ENCODE measurements around the gene NOS2. TPM values are rescaled to one million over a fixed set of nuclear protein-coding genes. Genes with fewer than 3 reads are reported as not detected.

NOS2 gene
- total RNA-seq, 2 donors from 2014 or later = 0.11 to 0.20 TPM

DNA sequence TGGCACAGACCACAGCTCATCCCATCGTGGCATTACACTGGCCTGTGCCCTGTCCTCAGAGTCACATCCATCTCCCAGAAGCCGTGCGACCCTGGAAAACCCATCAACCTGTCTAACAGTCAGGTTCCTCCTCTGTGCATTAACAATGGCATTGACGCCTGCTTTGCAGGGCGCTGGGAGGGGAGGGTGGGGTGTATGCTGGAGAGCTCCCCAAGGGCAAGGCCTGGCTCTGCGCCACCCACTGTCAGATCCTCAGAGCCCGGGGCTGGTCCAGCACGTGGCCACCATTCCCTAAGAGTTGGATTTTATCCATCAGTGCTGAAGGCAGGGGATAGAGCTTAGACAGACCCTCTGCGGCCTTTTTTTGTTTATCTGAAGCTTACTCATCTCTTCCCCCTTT, 28.7 kb downstream of the NOS2 start:
- Histone ChIP-seq H3K27ac (no peak overlapping the region), H3K9me3 (no peaks in the 10 kb centered on the region), H3K36me3 (no peaks in the 10 kb centered on the region), H3K4me3 (no peak overlapping the region), H3K4me1 (no peaks in the 10 kb centered on the region), H3K27me3 (no peaks in the 10 kb centered on the region)
- DNase-seq (ENCODE audit: low spot score) = no peak
- TF ChIP-seq CTCF (IDR thresholded peaks at IDR 0.05) = no peak

- no peaks in the 10 kb centered on the region for H3K27me3 ChIP-seq
- H3K27ac ChIP-seq = no peak overlapping the region
- H3K36me3 ChIP-seq = no peaks in the 10 kb centered on the region
- DNase-seq (ENCODE audit: low spot score) = no peak
- H3K4me1 ChIP-seq = no peaks in the 10 kb centered on the region
- TF ChIP-seq CTCF (IDR thresholded peaks at IDR 0.05) = no peak
- no peak overlapping the region for H3K4me3 ChIP-seq
- H3K9me3 ChIP-seq = no peaks in the 10 kb centered on the region
Observed at GRCh38 chr17:27770877-27771276, 29.5 kb downstream of the NOS2 start.

DNA sequence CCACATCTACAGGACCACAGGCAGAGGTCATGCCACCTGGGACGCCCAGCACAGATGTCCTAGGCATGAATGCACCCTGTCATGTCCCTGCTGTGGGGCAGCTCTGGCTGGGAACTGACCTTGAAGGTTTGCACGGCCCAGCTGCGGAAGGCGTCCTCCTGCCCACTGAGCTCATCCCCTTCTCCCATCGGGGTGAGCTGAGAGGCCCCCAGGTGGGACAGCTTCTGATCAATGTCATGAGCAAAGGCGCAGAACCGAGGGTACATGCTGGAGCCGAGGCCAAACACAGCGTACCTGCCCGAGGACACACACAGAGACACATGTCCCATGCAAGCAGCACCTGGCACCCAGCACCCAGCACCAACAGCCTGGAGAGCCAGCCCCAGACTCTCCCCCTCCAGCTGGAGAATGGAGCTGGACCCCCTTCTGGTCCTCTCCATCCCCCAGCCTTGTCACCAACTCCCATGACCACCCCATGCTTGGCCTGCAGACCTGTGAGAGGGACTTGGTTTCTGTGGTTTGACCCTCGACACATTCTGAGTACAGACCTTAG, 31.4 kb downstream of the NOS2 start:
- Histone ChIP-seq H3K27ac (no peak overlapping the region), H3K36me3 (no peaks in the 10 kb centered on the region), H3K4me3 (no peak overlapping the region), H3K9me3 (no peaks in the 10 kb centered on the region), H3K4me1 (no peaks in the 10 kb centered on the region), H3K27me3 (no peaks in the 10 kb centered on the region)
- no peak for DNase-seq (ENCODE audit: low spot score)
- no peak for TF ChIP-seq CTCF (IDR thresholded peaks at IDR 0.05)

GRCh38 chr17:27766438-27766837, 33.9 kb downstream of the NOS2 start:
- Histone ChIP-seq H3K4me1 (no peaks in the 10 kb centered on the region), H3K36me3 (no peaks in the 10 kb centered on the region)
- no peak for DNase-seq (ENCODE audit: low spot score)

DNA sequence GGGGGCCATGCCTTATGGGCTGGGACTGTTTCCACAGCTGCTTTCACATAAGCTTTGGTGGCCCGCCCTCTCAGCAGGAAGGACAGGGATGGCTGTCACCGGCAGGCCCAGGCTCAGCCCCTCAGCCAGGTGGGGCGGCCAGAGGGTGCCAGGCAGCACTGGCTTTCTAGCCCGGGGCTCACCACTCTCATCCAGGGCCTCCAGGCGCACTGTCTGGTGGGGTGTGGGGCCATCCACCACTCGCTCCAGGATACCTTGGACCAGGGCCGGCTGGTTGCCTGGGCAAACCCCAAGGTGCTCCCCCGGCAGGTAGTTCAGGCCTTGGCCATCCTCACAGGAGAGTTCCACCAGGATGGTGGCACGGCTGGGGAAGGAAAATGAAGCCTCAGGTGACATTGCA, 35.0 kb downstream of the NOS2 start:
- no peak for TF ChIP-seq CTCF (IDR thresholded peaks at IDR 0.05)
- H3K4me1 ChIP-seq = no peaks in the 10 kb centered on the region
- no peak overlapping the region for H3K4me3 ChIP-seq
- no peak overlapping the region for H3K27ac ChIP-seq
- no peaks in the 10 kb centered on the region for H3K36me3 ChIP-seq
- no peaks in the 10 kb centered on the region for H3K9me3 ChIP-seq
- H3K27me3 ChIP-seq = no peaks in the 10 kb centered on the region
- no peak for DNase-seq (ENCODE audit: low spot score)

More at GRCh38 chr17:27766438-27766837, 33.9 kb downstream of the NOS2 start:
- no peaks in the 10 kb centered on the region for H3K9me3 ChIP-seq
- no peaks in the 10 kb centered on the region for H3K27me3 ChIP-seq
- no peak overlapping the region for H3K4me3 ChIP-seq
- TF ChIP-seq CTCF (IDR thresholded peaks at IDR 0.05) = no peak
- no peak overlapping the region for H3K27ac ChIP-seq

- H3K27me3 ChIP-seq = no peaks in the 10 kb centered on the region
- no peaks in the 10 kb centered on the region for H3K36me3 ChIP-seq
- no peak for DNase-seq (ENCODE audit: low spot score)
- no peak for TF ChIP-seq CTCF (IDR thresholded peaks at IDR 0.05)
- no peak overlapping the region for H3K4me3 ChIP-seq
- H3K27ac ChIP-seq = no peak overlapping the region
- H3K9me3 ChIP-seq = no peaks in the 10 kb centered on the region
- H3K4me1 ChIP-seq = no peaks in the 10 kb centered on the region
Observed at GRCh38 chr17:27764589-27764988, 35.7 kb downstream of the NOS2 start.
